Loucy (cell line): ENCODE results near the gene FRG1.

Experiments used
- CTCF ChIP-seq: fragments of 200-600 bp; sonication (generic); conservative IDR thresholded peaks from 2 replicates; pipeline ENCODE4 v1.5.1; 2014; ENCODE audit warnings: mild to moderate bottlenecking, antibody characterized with exemption, low read length
- EZH2phosphoT487 ChIP-seq: fragments of 200-600 bp; IDR thresholded peaks from 2 replicates; pipeline ENCODE4 v1.6.1; 2018; ENCODE audit warnings: antibody characterized with exemption, mild to moderate bottlenecking, moderate library complexity, borderline replicate concordance

GRCh38 chr4:189921058-189921457, 19.6 kb upstream of the FRG1 start:
- TF ChIP-seq CTCF (no peak), EZH2phosphoT487 (no peak)
